Renal pelvis (tissue), 4 donors: ENCODE data around the gene SHCBP1. TPM values are rescaled to one million over a fixed set of nuclear protein-coding genes. Genes with fewer than 3 reads are reported as not detected.

Experiments used
- DNase-seq: peaks from one replicate; pipeline ENCODE4 v3.0.0-alpha.2; 2013
- polyA plus RNA-seq, 3 donors: library from polyadenylated mRNA; unstranded; fragments of 120-200 nt; gene quantifications; one replicate each; pipeline ENCODE4 v1.2.1, GENCODE V29; 2013; ENCODE audit not compliant: insufficient read length in 3 of 3

The SHCBP1 gene
- polyA plus RNA-seq, 3 donors, result 8.7 to 10.0 (median 9.6) TPM

- DNase-seq, result no peak
Observed at GRCh38 chr16:46620266-46621005, 743 bp downstream of the SHCBP1 start.

DNA sequence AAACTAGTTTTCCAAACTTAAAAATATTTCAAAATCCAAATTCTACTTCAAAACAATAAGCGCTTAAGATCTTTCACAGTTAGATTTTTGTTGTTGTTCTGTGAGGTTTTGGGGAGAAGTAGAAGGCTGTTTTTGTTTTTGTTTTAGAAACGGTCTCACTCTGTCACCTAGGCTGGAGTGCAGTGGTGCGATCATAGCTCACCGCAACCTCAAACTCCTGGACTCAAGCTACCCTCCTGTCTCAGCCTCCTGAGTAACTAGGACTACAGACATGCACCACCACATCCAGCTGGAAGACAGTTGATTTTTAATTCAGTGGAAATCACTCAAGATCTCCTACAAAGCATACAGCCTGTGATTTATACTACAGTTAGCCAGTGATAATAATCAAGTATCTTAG is 2.7 kb downstream of the SHCBP1 start:
- no peak for DNase-seq

DNA sequence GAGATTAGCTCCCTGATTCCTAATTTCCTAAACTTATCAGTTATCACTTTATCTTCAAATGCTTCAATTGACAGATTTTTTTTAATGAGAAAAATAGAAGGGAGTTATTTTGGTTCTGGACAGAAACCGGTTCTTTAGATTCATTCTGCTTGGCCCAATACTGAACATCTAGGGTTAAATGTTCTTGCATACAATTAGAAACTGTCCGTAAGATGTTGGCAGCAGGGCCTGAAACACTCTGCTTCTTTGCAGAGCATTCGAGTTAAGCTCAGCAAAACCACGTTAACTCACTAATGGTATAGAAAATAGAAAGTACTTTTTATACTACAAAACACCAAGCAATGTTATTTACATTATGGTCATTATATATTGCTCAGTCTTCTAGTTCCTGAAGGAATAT is 7.2 kb downstream of the SHCBP1 start:
- no peak for DNase-seq

DNA sequence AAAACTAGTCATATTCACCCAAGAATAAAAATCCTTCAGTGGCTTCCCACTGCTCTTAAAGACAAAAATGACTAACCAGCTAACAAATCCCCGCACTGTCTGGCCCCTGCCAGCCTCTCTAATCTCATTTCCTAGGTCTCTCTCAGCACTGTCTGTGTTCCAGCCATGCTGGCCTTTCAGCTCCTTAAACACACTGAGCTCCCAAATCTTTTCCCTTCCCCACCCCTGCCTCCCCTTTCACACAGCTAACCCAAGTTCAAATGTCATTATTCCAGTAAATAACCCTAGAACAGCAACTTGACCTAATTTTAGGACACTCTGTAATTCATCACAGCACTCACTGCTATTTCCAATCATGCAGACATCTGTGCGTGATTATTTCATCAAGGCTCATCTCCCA is 7.8 kb downstream of the SHCBP1 start:
- no peak for DNase-seq

DNA sequence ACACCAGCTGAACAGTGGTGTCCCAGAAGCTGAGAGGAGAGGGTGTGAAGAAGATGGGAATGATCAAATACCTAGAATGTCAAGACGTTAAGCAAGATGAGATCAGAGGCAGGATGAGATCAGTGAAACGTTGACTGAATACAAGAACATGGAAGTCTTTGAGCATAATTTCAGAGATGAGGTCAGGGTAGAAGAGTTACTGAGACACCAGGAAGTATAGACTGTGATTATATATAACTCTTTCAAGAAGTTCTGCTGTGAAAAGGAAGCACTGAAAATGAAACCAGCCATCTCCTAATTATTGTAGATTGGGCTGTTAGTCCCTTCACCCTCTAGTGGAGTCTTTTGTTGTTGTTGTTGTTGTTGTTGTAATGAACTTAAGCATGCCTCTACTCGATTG is 9.1 kb downstream of the SHCBP1 start:
- DNase-seq, result no peak

- DNase-seq, result peak; percentile 22
Observed at GRCh38 chr16:46607529-46607928, 13.7 kb downstream of the SHCBP1 start.

- no peak for DNase-seq
Observed at GRCh38 chr16:46606231-46606630, 14.9 kb downstream of the SHCBP1 start.

GRCh38 chr16:46591257-46591656 is 29.9 kb downstream of the SHCBP1 start:
- DNase-seq, result no peak

DNA sequence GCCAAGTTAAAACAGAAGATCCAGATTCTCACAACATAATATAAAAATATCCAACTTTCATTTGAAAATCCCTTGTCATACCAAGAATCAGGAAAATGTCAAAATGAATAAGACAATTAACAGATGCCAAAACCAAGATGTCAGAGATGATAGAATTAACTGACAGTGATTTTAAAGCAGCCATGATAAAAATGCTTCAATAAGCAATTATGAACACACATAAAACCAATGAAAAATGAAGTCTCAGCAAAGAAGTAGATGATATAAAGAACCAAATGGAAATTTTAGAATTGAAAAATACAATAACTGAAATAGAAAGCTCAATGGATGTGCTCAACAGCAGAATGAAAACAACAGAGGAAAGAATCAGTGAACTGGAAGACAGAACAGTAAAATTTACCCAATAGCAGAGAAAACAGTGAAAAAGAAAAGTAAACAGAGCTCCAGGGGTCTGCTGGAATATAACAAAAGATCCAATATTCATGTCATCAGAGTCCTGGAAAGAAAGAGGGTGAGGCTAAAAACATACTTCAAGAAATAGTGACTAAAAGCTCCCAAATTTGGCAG is 35.1 kb downstream of the SHCBP1 start:
- no peak for DNase-seq

GRCh38 chr16:46583036-46583435 is 38.1 kb downstream of the SHCBP1 start:
- DNase-seq, result no peak

DNA sequence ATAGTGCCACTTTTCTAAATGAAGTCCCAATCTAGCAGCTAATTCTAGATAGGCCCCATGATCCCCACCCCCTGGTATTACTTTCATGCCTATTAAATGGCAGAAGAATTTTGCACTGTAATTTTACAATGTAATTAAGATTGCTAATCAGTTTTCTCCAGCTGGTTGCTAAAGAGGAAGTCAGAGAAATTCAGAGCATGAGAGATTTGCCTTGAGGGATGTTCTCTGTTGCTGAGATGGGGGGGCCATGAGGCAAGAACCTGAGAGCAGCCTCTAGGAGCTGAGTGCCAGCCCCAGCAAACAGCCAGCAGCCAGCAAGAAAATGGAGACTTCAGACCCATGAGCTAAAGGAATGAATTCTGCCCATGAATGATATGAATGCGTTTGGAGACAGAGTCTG is 38.9 kb downstream of the SHCBP1 start:
- DNase-seq, result no peak

DNA sequence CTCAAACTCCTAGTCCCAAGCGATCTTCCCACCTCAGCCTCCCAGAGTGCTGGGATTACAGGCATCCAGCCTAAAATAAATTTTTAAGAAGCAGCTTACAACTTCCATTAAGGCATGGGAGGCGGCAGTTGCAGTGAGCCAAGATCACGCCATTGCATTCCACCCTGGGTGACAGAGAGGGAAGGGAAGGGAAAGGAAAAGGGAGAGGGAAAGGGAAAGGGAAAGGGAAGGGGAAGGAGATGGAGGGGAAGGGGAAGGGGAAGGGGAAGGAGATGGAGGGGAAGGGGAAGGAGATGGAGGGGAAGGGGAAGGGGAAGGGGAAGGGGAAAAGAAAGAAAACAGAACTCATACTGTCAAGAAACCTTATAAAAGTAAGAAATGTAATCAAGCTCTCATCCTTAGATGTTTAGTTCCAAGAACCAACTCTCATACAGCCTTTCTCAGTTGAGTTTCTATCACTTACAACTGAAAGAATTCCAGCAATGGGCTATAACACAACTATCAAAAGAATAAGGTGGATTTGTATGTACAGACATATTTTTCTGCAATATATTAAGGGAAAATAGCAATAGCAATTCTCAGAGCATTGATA is 43.1 kb downstream of the SHCBP1 start:
- no peak for DNase-seq

DNA sequence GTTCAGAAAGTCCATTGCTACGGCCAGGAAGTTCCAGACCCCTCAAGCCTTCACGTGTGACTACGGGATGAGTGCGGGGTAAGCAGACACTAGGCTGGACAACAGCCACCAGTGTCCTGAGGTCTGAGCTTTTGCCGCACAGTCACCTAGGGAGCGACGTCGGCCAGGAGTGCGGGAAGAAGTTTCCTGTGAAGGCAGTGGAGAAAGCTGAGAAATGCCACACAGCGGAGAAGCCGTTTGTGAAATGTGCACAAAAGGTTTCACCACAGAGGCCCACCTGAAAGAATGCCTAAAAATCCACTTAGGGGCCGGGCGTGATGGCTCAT is 47.4 kb downstream of the SHCBP1 start:
- DNase-seq, result no peak

GRCh38 chr16:46573008-46573833 is 48.0 kb downstream of the SHCBP1 start:
- DNase-seq, result peak; percentile 4

GRCh38 chr16:46569231-46569735 is 51.9 kb downstream of the SHCBP1 start:
- DNase-seq, result no peak

GRCh38 chr16:46568472-46569230 is 52.5 kb downstream of the SHCBP1 start:
- no peak for DNase-seq

DNA sequence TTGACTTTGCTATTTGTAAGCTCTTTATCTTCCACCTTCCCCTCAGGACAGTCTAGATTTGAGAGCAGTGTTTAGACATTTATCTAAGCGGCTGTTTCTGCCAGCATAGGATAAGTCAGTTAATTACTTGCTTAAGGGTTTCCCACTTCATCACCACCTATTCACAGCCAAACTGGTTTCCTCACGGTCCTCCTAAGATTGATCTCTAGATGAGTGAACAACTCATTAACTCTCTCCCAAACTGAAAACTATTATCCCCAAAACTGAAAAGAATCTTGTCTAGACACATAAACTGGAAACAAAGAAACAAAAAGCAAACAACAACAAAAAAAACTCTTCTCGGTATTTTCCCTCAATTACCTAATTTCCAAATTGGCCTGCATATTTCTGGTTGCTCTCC is 58.2 kb downstream of the SHCBP1 start:
- DNase-seq, result no peak

DNA sequence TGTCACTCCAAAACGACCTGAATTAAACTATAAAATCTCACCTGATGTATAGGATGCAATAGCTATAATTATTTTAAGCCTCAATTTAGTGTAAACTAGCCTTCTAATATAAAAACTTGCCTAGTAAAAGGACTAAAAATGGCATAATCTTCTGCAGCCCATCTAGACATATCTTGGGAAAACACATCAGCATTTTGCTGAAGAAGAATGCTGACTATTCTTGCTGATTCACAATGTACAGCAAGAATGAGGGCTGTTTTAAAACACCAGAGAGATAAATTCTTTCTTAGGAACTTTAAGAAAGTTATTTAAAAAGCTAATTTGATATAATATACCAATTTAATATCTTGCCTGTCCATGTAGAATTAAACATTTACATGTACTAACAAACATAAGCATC is 63.2 kb downstream of the SHCBP1 start:
- no peak for DNase-seq

DNA sequence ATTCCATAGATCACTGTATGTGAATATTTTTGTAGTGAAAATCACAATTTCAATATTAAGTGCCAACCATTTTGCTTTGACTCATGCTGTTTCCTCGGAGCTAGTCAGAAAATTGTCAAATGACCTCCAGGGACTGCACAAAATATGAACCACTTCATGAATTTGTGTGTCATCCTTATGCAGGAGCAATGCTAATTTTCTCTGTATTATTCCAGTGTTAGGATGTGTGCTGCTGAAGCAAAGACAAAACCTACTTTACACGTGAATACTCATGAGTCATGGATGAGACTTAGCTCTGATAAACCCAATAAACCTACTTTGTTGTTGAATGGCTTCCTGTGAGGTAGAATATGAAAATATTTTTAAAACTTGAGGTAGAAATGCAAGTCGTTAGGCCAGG is 65.2 kb downstream of the SHCBP1 start:
- no peak for DNase-seq

GRCh38 chr16:46554435-46554834 is 66.7 kb downstream of the SHCBP1 start:
- DNase-seq, result peak; percentile 42

- no peak for DNase-seq
Observed at GRCh38 chr16:46549477-46549876, 71.7 kb downstream of the SHCBP1 start.
